OCI-LY1 (cell line): ENCODE results near the gene DPH6.

Source experiments
- EZH2 ChIP-seq: fragments of 200-600 bp; sonication (generic), shearing (Covaris generic); IDR thresholded peaks from 2 replicates; pipeline ENCODE4 v1.8.0; 2017; ENCODE audit warnings: borderline replicate concordance, mixed run types, mild to moderate bottlenecking, antibody characterized with exemption, low read length, moderate library complexity, mixed read lengths
- TF ChIP-seq, protein P1 (sequence below): fragments of 200-600 bp; sonication (generic), shearing (Covaris generic); IDR thresholded peaks from 2 replicates; pipeline ENCODE4 v1.5.1; 2017; ENCODE audit warnings: mild to moderate bottlenecking, antibody characterized with exemption, low read length, moderate library complexity, mixed read lengths

GRCh38 chr15:35376707-35377106 is 169.3 kb downstream of the DPH6 start:
- TF ChIP-seq, protein P1, sequence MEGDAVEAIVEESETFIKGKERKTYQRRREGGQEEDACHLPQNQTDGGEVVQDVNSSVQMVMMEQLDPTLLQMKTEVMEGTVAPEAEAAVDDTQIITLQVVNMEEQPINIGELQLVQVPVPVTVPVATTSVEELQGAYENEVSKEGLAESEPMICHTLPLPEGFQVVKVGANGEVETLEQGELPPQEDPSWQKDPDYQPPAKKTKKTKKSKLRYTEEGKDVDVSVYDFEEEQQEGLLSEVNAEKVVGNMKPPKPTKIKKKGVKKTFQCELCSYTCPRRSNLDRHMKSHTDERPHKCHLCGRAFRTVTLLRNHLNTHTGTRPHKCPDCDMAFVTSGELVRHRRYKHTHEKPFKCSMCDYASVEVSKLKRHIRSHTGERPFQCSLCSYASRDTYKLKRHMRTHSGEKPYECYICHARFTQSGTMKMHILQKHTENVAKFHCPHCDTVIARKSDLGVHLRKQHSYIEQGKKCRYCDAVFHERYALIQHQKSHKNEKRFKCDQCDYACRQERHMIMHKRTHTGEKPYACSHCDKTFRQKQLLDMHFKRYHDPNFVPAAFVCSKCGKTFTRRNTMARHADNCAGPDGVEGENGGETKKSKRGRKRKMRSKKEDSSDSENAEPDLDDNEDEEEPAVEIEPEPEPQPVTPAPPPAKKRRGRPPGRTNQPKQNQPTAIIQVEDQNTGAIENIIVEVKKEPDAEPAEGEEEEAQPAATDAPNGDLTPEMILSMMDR, result no peak
- TF ChIP-seq EZH2, result no peak
